MG63 (cell line): Measurements from ENCODE around the gene PURA. TPM values are rescaled to one million over a fixed set of nuclear protein-coding genes. Genes with fewer than 3 reads are reported as not detected.
"Not testable (repeated sequence)": the region's sequence is repeated elsewhere in the genome, so short reads cannot be mapped to it uniquely, and the experiment has no call there.

ENCODE experiments used
- DNase-seq: peaks from one replicate; pipeline ENCODE4 v3.0.0-alpha.2; 2020
- H3K27me3 ChIP-seq: fragments of 250-450 bp; sonication (Bioruptor Pico); 2 replicates; pipeline ENCODE4 v1.5.1; 2020; ENCODE audit warnings: mild to moderate bottlenecking, moderate library complexity
- H3K36me3 ChIP-seq: fragments of 250-450 bp; sonication (Bioruptor Pico); 2 replicates; pipeline ENCODE4 v1.5.1; 2020; ENCODE audit warnings: mild to moderate bottlenecking, moderate library complexity
- H3K4me3 ChIP-seq: fragments of 250-450 bp; sonication (Bioruptor Pico); 2 replicates; pipeline ENCODE4 v1.5.1; 2020; ENCODE audit warnings: mild to moderate bottlenecking, moderate library complexity
- H3K9me3 ChIP-seq: fragments of 250-450 bp; sonication (Bioruptor Pico); 2 replicates; pipeline ENCODE4 v1.5.1; 2020; ENCODE audit warnings: mild to moderate bottlenecking, moderate library complexity
- total RNA-seq: library from RNA; depleted of rRNA; stranded (reverse); fragments of >200 nt; shearing (Covaris generic); gene quantifications from 2 replicates; pipeline ENCODE4 v1.2.3, GENCODE V29; 2014; ENCODE audit warnings: low replicate concordance

Gene PURA
- total RNA-seq, 1 experiment from 2014 or later, result 6.9 TPM

GRCh38 chr5:140145818-140146522 lies 32.1 kb downstream of the PURA start:
- Histone ChIP-seq H3K9me3 (no peaks in the 10 kb centered on the region), H3K27me3 (no peaks in the 10 kb centered on the region), H3K36me3 (no peaks in the 10 kb centered on the region), H3K4me3 (no peak overlapping the region)
- no peak for DNase-seq

- H3K9me3 ChIP-seq, result no peaks in the 10 kb centered on the region
- DNase-seq, result no peak
- no peak overlapping the region for H3K4me3 ChIP-seq
- no peaks in the 10 kb centered on the region for H3K27me3 ChIP-seq
- no peaks in the 10 kb centered on the region for H3K36me3 ChIP-seq
These were observed 32.6 kb downstream of the PURA start for GRCh38 chr5:140146523-140146842.

DNA sequence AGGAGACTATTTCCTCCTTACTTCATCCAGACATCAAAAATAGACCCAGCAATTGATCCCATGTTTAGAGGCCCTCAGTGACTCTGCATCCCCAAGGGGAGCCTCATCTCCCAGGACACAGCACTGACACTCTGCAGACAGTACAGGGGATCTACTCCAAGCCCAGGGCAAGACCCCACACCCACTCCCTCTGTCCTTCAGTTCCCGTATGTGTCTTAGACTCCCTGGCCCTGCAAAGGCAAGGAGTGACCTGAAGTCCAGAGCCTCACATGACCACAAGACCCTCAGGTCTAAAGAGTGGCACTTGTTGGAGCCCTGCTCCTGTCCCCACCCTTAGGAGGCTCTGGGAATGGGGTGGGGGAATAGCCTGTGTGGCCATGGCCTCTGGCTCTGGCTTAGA lies 33.6 kb downstream of the PURA start:
- H3K27me3 ChIP-seq, result no peaks in the 10 kb centered on the region
- no peak overlapping the region for H3K4me3 ChIP-seq
- H3K36me3 ChIP-seq, result no peaks in the 10 kb centered on the region
- no peak for DNase-seq
- no peaks in the 10 kb centered on the region for H3K9me3 ChIP-seq

DNA sequence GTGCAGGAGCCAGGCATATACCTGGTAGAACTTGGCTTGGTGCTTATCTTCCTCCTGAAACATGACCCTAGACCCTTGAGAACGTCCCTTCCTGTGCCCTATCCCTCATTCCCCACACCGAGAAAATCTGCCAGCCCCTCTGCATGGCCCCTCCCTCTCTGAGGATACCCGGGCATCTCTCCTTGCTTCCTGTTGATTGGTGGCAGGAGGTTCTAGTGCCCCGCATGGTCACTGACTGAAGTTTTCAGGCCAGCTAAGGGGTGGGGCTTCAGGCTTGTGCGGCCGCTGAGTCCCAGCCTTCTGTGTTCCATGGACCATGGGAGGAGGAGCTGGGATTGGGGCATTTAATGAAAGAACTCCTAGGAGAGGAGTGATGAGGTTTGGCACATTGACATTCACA lies 34.6 kb downstream of the PURA start:
- no peaks in the 10 kb centered on the region for H3K36me3 ChIP-seq
- H3K9me3 ChIP-seq, result no peaks in the 10 kb centered on the region
- DNase-seq, result peak; percentile 20
- no peak overlapping the region for H3K4me3 ChIP-seq
- H3K27me3 ChIP-seq, result no peaks in the 10 kb centered on the region

DNA sequence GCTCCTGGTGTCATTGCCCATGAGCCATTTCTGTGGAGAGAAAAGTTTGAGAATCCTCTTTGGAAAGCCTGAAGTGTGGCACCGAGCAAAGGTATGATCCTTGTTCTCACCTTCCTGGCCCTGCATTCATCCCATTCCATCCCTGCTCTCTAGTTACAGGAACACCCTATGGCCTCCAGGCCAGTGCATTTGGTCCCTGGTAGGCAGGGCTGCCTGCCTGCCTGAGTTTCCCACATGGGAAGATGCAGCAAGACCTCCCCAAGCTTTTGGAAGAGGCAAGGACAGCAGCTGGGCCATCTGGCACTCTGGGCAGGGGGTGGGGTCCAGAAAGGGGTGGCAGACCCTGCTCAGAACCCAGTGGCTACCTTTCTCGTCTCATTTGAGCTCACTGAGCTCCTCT lies 36.3 kb downstream of the PURA start:
- Histone ChIP-seq H3K36me3 (no peaks in the 10 kb centered on the region), H3K4me3 (no peak overlapping the region), H3K9me3 (no peaks in the 10 kb centered on the region), H3K27me3 (no peaks in the 10 kb centered on the region)
- DNase-seq, result no peak

GRCh38 chr5:140151144-140152021 lies 37.5 kb downstream of the PURA start:
- DNase-seq, result no peak
- no peaks in the 10 kb centered on the region for H3K36me3 ChIP-seq
- no peaks in the 10 kb centered on the region for H3K27me3 ChIP-seq
- no peak overlapping the region for H3K4me3 ChIP-seq
- no peaks in the 10 kb centered on the region for H3K9me3 ChIP-seq

- no peaks in the 10 kb centered on the region for H3K27me3 ChIP-seq
- no peak for DNase-seq
- H3K4me3 ChIP-seq, result no peak overlapping the region
- no peaks in the 10 kb centered on the region for H3K36me3 ChIP-seq
- H3K9me3 ChIP-seq, result no peaks in the 10 kb centered on the region
These were observed 38.4 kb downstream of the PURA start for GRCh38 chr5:140152022-140152999.

DNA sequence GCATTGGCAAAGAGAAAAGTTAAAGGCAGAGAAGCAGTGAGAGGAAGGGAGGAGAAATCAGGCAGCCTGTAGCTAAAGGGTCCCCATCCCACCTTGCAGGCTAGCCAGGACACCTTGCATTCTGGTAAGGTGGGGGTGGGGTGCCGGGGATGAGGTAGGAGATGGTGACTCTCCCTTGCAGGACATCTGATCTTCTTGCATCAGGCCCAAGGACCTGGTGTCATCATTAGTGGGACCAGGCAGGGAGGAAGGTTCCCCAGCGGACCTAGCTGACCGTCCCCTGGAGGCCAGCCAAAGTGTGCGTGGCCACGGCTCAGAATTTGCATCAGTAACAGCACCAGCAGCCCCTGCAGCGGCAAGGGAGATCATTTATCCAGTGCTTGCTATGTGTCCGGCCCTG lies 39.3 kb downstream of the PURA start:
- Histone ChIP-seq H3K36me3 (no peaks in the 10 kb centered on the region), H3K27me3 (no peaks in the 10 kb centered on the region), H3K9me3 (no peaks in the 10 kb centered on the region), H3K4me3 (no peak overlapping the region)
- DNase-seq, result no peak

DNA sequence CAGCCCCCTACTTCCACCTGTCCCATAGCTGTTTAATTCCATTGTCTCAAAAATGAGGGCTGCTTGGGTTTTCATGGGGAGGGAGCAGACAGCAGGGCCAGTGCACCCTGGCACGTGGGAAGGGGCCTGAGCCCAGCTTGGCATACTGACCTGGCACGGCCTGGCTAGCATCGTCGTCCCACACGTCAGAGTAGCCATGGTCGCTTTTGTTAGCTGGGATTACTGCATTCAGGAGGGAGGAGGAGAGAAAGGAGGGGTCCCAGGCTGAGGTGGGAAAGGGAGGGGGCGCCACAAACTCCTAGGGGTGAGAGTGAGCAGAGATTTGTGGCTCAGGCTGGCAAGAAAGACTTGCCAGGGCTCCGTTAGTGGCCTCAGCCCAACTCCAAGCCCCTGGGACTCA lies 40.0 kb downstream of the PURA start:
- Histone ChIP-seq H3K27me3 (no peaks in the 10 kb centered on the region), H3K36me3 (no peaks in the 10 kb centered on the region), H3K9me3 (no peaks in the 10 kb centered on the region), H3K4me3 (no peak overlapping the region)
- no peak for DNase-seq

DNA sequence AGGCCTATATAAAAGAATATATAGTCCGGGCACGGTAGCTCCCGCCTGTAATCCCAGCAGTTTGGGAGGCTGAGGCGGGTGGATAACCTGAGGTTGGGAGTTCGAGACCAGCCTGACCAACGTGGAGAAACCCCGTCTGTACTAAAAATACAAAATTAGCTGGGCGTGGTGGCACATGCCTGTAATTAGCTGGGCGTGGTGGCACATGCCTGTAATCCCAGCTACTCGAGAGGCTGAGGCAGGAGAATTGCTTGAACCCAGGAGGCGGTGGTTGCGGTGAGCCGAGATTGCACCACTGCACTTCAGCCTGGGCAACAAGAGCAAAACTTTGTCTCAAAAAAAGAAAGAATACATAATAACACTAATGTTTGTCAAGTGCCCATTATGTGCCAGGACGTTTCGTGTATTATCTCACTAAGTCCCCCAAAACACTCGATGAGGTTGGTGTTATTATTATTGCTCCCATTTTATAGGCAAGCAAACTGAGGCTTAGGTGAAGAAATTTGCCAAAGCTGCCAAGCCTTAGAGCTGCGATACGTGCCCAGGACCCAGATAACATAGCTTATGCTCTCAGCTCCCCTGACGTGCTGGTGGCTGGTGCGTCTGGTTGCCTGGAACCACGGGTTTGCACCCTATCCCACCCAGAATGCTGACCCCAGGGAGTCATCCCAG lies 40.9 kb downstream of the PURA start:
- not testable (repeated sequence) for H3K9me3 ChIP-seq, DNase-seq, H3K36me3 ChIP-seq, H3K27me3 ChIP-seq, H3K4me3 ChIP-seq

DNA sequence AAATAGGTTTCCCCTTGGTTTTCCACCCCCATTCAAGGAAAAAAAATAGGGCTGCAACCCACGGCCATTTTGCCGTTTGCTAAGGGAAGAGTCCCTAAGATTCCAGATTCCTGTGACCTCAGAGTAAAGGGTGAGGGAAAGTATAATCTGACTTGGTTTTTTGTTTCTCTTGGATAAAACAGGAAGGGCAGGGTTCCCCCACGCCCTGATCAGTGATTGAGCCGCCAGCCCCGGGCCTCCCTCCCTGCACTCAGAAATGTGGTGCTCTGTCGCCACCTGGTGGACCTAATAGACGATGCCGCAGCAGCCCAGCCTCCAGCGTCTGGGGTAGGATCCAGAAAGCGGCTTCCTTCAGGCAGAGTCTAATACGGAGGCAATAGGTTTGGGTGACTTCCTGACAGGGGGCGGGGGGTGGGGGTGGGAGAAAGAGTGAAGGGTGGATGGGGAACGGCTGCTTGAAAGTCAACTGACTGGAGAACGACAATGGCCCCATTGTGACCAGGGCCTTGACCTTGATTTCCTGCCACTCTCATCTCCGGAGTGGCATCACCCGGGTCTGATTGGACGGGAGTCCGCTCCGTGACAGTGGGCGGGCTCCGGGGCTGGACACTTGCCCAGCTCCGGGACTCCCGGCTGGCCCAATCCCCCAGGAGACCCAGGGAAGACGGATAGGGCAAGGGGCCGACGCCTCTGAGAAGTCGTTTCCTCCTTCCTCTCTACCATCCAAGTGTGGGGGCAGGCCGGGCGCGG lies 43.3 kb downstream of the PURA start:
- Histone ChIP-seq H3K9me3 (no peaks in the 10 kb centered on the region), H3K36me3 (no peaks in the 10 kb centered on the region), H3K27me3 (no peaks in the 10 kb centered on the region), H3K4me3 (peak overlapping the region; percentile 30)
- peak; percentile 86 for DNase-seq

GRCh38 chr5:140159014-140159927 lies 45.4 kb downstream of the PURA start:
- no peak for DNase-seq
- no peak overlapping the region for H3K4me3 ChIP-seq
- H3K27me3 ChIP-seq, result no peaks in the 10 kb centered on the region
- H3K36me3 ChIP-seq, result no peaks in the 10 kb centered on the region
- H3K9me3 ChIP-seq, result no peaks in the 10 kb centered on the region

GRCh38 chr5:140162275-140162674 lies 48.4 kb downstream of the PURA start:
- no peak overlapping the region for H3K4me3 ChIP-seq
- H3K36me3 ChIP-seq, result no peaks in the 10 kb centered on the region
- H3K27me3 ChIP-seq, result no peaks in the 10 kb centered on the region
- DNase-seq, result no peak
- H3K9me3 ChIP-seq, result no peaks in the 10 kb centered on the region

DNA sequence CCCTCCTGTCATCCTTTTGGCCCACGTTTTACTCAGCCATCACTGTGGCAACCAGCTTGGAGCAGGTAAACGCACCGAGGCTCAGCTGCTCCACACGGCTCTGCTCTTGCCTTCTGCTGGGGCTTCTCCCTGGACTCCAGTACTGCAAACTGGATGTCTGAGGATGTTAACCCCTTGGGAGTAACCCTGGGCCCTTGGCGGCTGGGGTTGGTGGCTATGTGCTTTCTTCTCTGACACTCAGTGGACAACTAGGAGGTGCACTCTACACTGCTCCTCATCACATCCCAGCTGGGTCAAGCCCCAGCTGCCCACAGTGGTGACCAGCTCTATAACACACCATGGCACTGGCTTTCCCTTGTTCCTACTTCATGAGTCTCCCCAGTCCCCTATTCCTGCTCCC lies 48.9 kb downstream of the PURA start:
- Histone ChIP-seq H3K4me3 (no peak overlapping the region), H3K36me3 (no peaks in the 10 kb centered on the region), H3K9me3 (no peaks in the 10 kb centered on the region), H3K27me3 (no peaks in the 10 kb centered on the region)
- no peak for DNase-seq
